OCI-LY7 (cell line): ENCODE results near the gene PRKCA. TPM values are rescaled to one million over a fixed set of nuclear protein-coding genes. Genes with fewer than 3 reads are reported as not detected.
A peak's percentile ranks its signal among the peaks of the same experiment; 100 is the strongest.

ENCODE experiments used
- BruUV-seq: library from RNA; stranded (reverse); fragments of 400-500 nt; replicated peaks from 2 replicates; lab custom pipeline; 2021; lab: Mats Ljungman, UMichigan
- CTCF ChIA-PET: fragments of 300-600 bp; sonication (Branson Sonifier 250); formaldehyde crosslinking; loops from one replicate; lab custom pipeline; 2022; ENCODE audit warnings: antibody characterized with exemption; ENCODE audit not compliant: unreplicated experiment; lab: Charles Lee
- POLR2A ChIA-PET: fragments of 300-600 bp; sonication (Branson Sonifier 250); formaldehyde crosslinking; loops from one replicate; lab custom pipeline; 2022; ENCODE audit warnings: antibody characterized with exemption; lab: Charles Lee
- DNase-seq: peaks from one replicate; pipeline ENCODE4 v3.0.0-alpha.2; 2015; ENCODE audit warnings: low spot score
- H2AFZ ChIP-seq: fragments of 200-600 bp; sonication (generic), shearing (Covaris generic); 2 replicates; pipeline ENCODE4 v1.6.1; 2014; ENCODE audit warnings: mild to moderate bottlenecking, antibody characterized with exemption, low read length, moderate library complexity
- H3K27ac ChIP-seq: fragments of 200-600 bp; sonication (generic); 2 replicates; pipeline ENCODE4 v1.5.1; 2014; ENCODE audit warnings: mixed run types, low read depth, mild to moderate bottlenecking, moderate library complexity, low read length, inconsistent platforms; ENCODE audit not compliant: poor library complexity, severe bottlenecking
- H3K36me3 ChIP-seq: fragments of 200-600 bp; sonication (generic); 2 replicates; pipeline ENCODE4 v1.6.1; 2014; ENCODE audit warnings: mild to moderate bottlenecking, antibody characterized with exemption, low read length, moderate library complexity, mixed read lengths; ENCODE audit not compliant: insufficient read depth
- H3K4me1 ChIP-seq: fragments of 200-600 bp; sonication (generic); 2 replicates; pipeline ENCODE4 v1.5.1; 2014; ENCODE audit warnings: mild to moderate bottlenecking, low read length; ENCODE audit not compliant: insufficient read depth, poor library complexity, severe bottlenecking
- H3K4me2 ChIP-seq: fragments of 200-600 bp; sonication (generic); 2 replicates; pipeline ENCODE4 v1.6.1; 2014; ENCODE audit warnings: mild to moderate bottlenecking, low read length
- H3K4me3 ChIP-seq: fragments of 200-600 bp; sonication (generic); 2 replicates; pipeline ENCODE4 v1.5.1; 2014; ENCODE audit warnings: mild to moderate bottlenecking, low read depth, low read length; ENCODE audit not compliant: poor library complexity, severe bottlenecking
- H3K79me2 ChIP-seq: fragments of 200-600 bp; sonication (generic); 2 replicates; pipeline ENCODE4 v1.6.1; 2016; ENCODE audit warnings: low read depth, mild to moderate bottlenecking, low read length, moderate library complexity, mixed read lengths; ENCODE audit not compliant: insufficient read depth
- H3K9me2 ChIP-seq: fragments of 200-600 bp; sonication (generic); 2 replicates; pipeline ENCODE4 v1.6.1; 2016; ENCODE audit warnings: mild to moderate bottlenecking, low read length, mixed read lengths; ENCODE audit not compliant: insufficient read depth
- H3K9me3 ChIP-seq: fragments of 200-600 bp; sonication (generic); 2 replicates; pipeline ENCODE4 v1.6.1; 2014; ENCODE audit warnings: mild to moderate bottlenecking, mixed run types, low read length, mixed read lengths
- H4K20me1 ChIP-seq: fragments of 200-600 bp; sonication (generic); 2 replicates; pipeline ENCODE4 v1.6.1; 2014; ENCODE audit warnings: mild to moderate bottlenecking, antibody characterized with exemption, low read length, moderate library complexity, mixed read lengths; ENCODE audit not compliant: insufficient read depth
- CTCF ChIP-seq: fragments of 200-600 bp; sonication (generic); conservative IDR thresholded peaks from 2 replicates; pipeline ENCODE4 v1.5.1; 2014; ENCODE audit warnings: mild to moderate bottlenecking, antibody characterized with exemption, low read length, moderate library complexity, mixed read lengths
- EZH2phosphoT487 ChIP-seq: fragments of 200-600 bp; sonication (generic); IDR thresholded peaks from 2 replicates; pipeline ENCODE4 v1.6.1; 2018; ENCODE audit warnings: low read depth, borderline replicate concordance, mild to moderate bottlenecking, mixed run types, antibody characterized with exemption, low read length, moderate library complexity, mixed read lengths
- intact Hi-C: fragments of 100-400 bp; cut with micrococcal nuclease; formaldehyde crosslinking; loops from one replicate; pipeline ENCODE4 v1.10.0; 2022; ENCODE audit not compliant: unreplicated experiment
- total RNA-seq, 2 experiments: library from RNA; depleted of rRNA in 1 of 2; stranded (reverse); fragments of >200 nt in 1 of 2; shearing (Covaris generic) in 1 of 2; gene quantifications; 2 replicates each; pipeline ENCODE4 v1.2.3, GENCODE V29; 2014 to 2022

Gene PRKCA
- total RNA-seq, 2 experiments from 2014 or later = 6.6 to 32.1 TPM

- Histone ChIP-seq H4K20me1 (no peaks in the 10 kb centered on the region), H3K4me3 (no peak overlapping the region), H3K36me3 (no peaks in the 10 kb centered on the region), H3K79me2 (no peaks in the 10 kb centered on the region), H3K9me2 (no peaks in the 10 kb centered on the region), H3K4me1 (peaks cover 26% of the 10 kb centered on the region), H2AFZ (no peak overlapping the region; the same call in 1 of the 2 replicates), H3K9me3 (no peaks in the 10 kb centered on the region), H3K27ac (no peak overlapping the region), H3K4me2 (peak overlapping the region; percentile 35)
- BruUV-seq = no TSS peak
- TF ChIP-seq CTCF = no peak
- no peak for TF ChIP-seq EZH2phosphoT487
- ChIA-PET POLR2A (interaction anchor here (0.6 kb wide), 1 partner anchor 14 kb away, joined by 5 read pairs; no protein-coding TSS in a partner anchor), CTCF (no interaction called here)
- intact Hi-C loops = no loop called here
- DNase-seq = no peak
These were observed 487.6 kb downstream of the PRKCA start for GRCh38 chr17:66789961-66790437.

- TF ChIP-seq CTCF (no peak), EZH2phosphoT487 (no peak)
These were observed 488.2 kb downstream of the PRKCA start for GRCh38 chr17:66790501-66791061.

GRCh38 chr17:66791347-66791746 is 488.9 kb downstream of the PRKCA start:
- H3K4me3 ChIP-seq = no peak overlapping the region
- intact Hi-C loops = no loop called here
- no peak for DNase-seq
- BruUV-seq = no TSS peak
- no peaks in the 10 kb centered on the region for H3K79me2 ChIP-seq
- no peak for TF ChIP-seq EZH2phosphoT487
- no peak for TF ChIP-seq CTCF
- no peaks in the 10 kb centered on the region for H3K36me3 ChIP-seq
- ChIA-PET POLR2A (interaction anchor here (0.5 to 0.7 kb wide), 3 partner anchors 7 to 101 kb away, joined by 3 to 5 read pairs (median 3); no protein-coding TSS in a partner anchor), CTCF (interaction anchor here (1.4 kb wide), 1 partner anchor 11 kb away, joined by 4 read pairs; no protein-coding TSS in a partner anchor)
- no peaks in the 10 kb centered on the region for H3K9me2 ChIP-seq
- H4K20me1 ChIP-seq = no peaks in the 10 kb centered on the region
- peak overlapping the region; percentile 12; the same call in 1 of the 2 replicates for H3K4me2 ChIP-seq
- peaks cover 26% of the 10 kb centered on the region for H3K4me1 ChIP-seq
- no peaks in the 10 kb centered on the region for H3K9me3 ChIP-seq
- no peak overlapping the region for H2AFZ ChIP-seq
- no peak overlapping the region for H3K27ac ChIP-seq

More at GRCh38 chr17:66790501-66791061, 488.2 kb downstream of the PRKCA start:
- intact Hi-C loops = no loop called here
- Histone ChIP-seq H3K9me2 (no peaks in the 10 kb centered on the region), H3K36me3 (no peaks in the 10 kb centered on the region), H2AFZ (no peak overlapping the region; the same call in 1 of the 2 replicates), H3K9me3 (no peaks in the 10 kb centered on the region), H3K4me2 (peak overlapping the region; percentile 35), H3K27ac (no peak overlapping the region), H3K79me2 (no peaks in the 10 kb centered on the region), H4K20me1 (no peaks in the 10 kb centered on the region), H3K4me3 (no peak overlapping the region), H3K4me1 (peaks cover 26% of the 10 kb centered on the region)
- DNase-seq = no peak
- ChIA-PET POLR2A (no interaction called here), CTCF (no interaction called here)
- BruUV-seq = no TSS peak
